ENCODE results near the gene KCNAB3. TPM values are rescaled to one million over a fixed set of nuclear protein-coding genes. Genes with fewer than 3 reads are reported as not detected.
A peak's percentile ranks its signal among the peaks of the same experiment; 100 is the strongest.

KCNAB3 gene
- total and polyA plus RNA-seq, 2 donors (not counting 3 experiments of a cell fraction or from before 2014, with no cell fraction given): 1.3 to 2.4 TPM

GRCh38 chr17:7915179-7915610 lies 14.5 kb downstream of the KCNAB3 start:
- Histone ChIP-seq H2AFZ (ENCODE audit: low read depth, low read length) (peak overlapping the region; percentile 46), H3K79me2 (ENCODE audit: control insufficient read depth, insufficient read depth, low read length) (no peaks in the 10 kb centered on the region), H3K36me3 (ENCODE audit: control insufficient read depth in 2 of 2, extremely low read depth in 1 of 2, insufficient read depth in 2 of 2, low read length in 2 of 2) (peaks cover 4 to 20% of the 10 kb centered on the region in 2 experiments), H3K4me1 (ENCODE audit: control insufficient read depth, extremely low read depth, insufficient read depth, low read length) (peaks cover 16% of the 10 kb centered on the region), H3K27me3 (ENCODE audit: control insufficient read depth in 2 of 2, insufficient read depth in 2 of 2, low read length in 2 of 2) (no peaks in the 10 kb centered on the region), H3K9me3 (replicated peaks; ENCODE audit: control insufficient read depth, insufficient read depth, low read length) (no peaks in the 10 kb centered on the region), H3K27ac (ENCODE audit: insufficient read depth, low read depth, low read length) (no peak overlapping the region), H3K4me2 (ENCODE audit: insufficient read depth, low read length) (peak overlapping the region; percentile 41), H3K9ac (replicated peaks; ENCODE audit: extremely low read depth, insufficient read depth, low read length) (no peak overlapping the region), H3K4me3 (replicated peaks in 1 of 3; ENCODE audit: insufficient read depth in 1 of 3, low read depth in 1 of 3, low read length in 3 of 3) (peak overlapping the region in 2 of 3 experiments; percentile 24 to 44), H4K20me1 (replicated peaks; ENCODE audit: control insufficient read depth, extremely low read depth, insufficient read depth, low read length) (no peaks in the 10 kb centered on the region), H3K9me1 (replicated peaks; ENCODE audit: control insufficient read depth, extremely low read depth, insufficient read depth, low read length) (no peaks in the 10 kb centered on the region)
- DNase-seq (ENCODE audit: low read depth, low spot score) (peak; percentile 67), FAIRE-seq (no peak)
- POLR2A ChIA-PET: no interaction called here
- dilution Hi-C loops (cut with MboI; ENCODE audit: extremely low pct_ligation_motif_present, low sequenced_read_pairs): no loop called here
- CTCF ChIA-PET: interaction anchor here (0.7 to 4.0 kb wide), 11 partner anchors 12 to 142 kb away, joined by 3 to 46 read pairs (median 4); no protein-coding TSS in a partner anchor
- TF ChIP-seq CTCF (IDR thresholded peaks at IDR 0.05; ENCODE audit: extremely low read depth in 1 of 2, insufficient read depth in 1 of 2, low read depth in 1 of 2, low read length in 2 of 2) (no peak), MYC (IDR thresholded peaks at IDR 0.05; ENCODE audit: low read depth, low read length) (no peak)
- intact Hi-C loops (cut with micrococcal nuclease): loop anchor here (1.0 kb wide), 1 partner anchor 26 kb away; no protein-coding TSS in a partner anchor
- no TSS peak for BruUV-seq (replicated peaks)

GRCh38 chr17:7912927-7913524 lies 16.6 kb downstream of the KCNAB3 start:
- no peaks in the 10 kb centered on the region for H4K20me1 ChIP-seq (replicated peaks; ENCODE audit: control insufficient read depth, extremely low read depth, insufficient read depth, low read length)
- no peak overlapping the region for H3K4me3 ChIP-seq (replicated peaks in 1 of 3; ENCODE audit: insufficient read depth in 1 of 3, low read depth in 1 of 3, low read length in 3 of 3)
- H3K79me2 ChIP-seq (ENCODE audit: control insufficient read depth, insufficient read depth, low read length): no peaks in the 10 kb centered on the region
- FAIRE-seq (peak; percentile 85), DNase-seq (ENCODE audit: low read depth, low spot score) (peak; percentile 70)
- H3K9ac ChIP-seq (replicated peaks; ENCODE audit: extremely low read depth, insufficient read depth, low read length): no peak overlapping the region
- BruUV-seq (replicated peaks): no TSS peak
- CTCF ChIA-PET: interaction anchor here (0.7 to 3.3 kb wide), 20 partner anchors 9 to 144 kb away, joined by 3 to 109 read pairs (median 4); partner anchors contain the start of genes CNTROB, NAA38 and TRAPPC1
- TF ChIP-seq CTCF (IDR thresholded peaks at IDR 0.05; ENCODE audit: extremely low read depth in 1 of 2, insufficient read depth in 1 of 2, low read depth in 1 of 2, low read length in 2 of 2) (peak; percentile 53 to 59), FOS (IDR thresholded peaks at IDR 0.05; ENCODE audit: borderline replicate concordance, insufficient read depth, low read length) (no peak)
- dilution Hi-C loops (cut with MboI; ENCODE audit: extremely low pct_ligation_motif_present, low sequenced_read_pairs): no loop called here
- no peaks in the 10 kb centered on the region for H3K9me1 ChIP-seq (replicated peaks; ENCODE audit: control insufficient read depth, extremely low read depth, insufficient read depth, low read length)
- no peaks in the 10 kb centered on the region for H3K9me3 ChIP-seq (replicated peaks; ENCODE audit: control insufficient read depth, insufficient read depth, low read length)
- H3K4me1 ChIP-seq (ENCODE audit: control insufficient read depth, extremely low read depth, insufficient read depth, low read length): peaks cover 12% of the 10 kb centered on the region
- H3K27me3 ChIP-seq (ENCODE audit: control insufficient read depth in 2 of 2, insufficient read depth in 2 of 2, low read length in 2 of 2): no peaks in the 10 kb centered on the region
- H3K4me2 ChIP-seq (ENCODE audit: insufficient read depth, low read length): no peak overlapping the region
- intact Hi-C loops (cut with micrococcal nuclease): loop anchor here (1.0 to 2.0 kb wide), 5 partner anchors 77 to 144 kb away; no protein-coding TSS in a partner anchor
- POLR2A ChIA-PET: interaction anchor here (0.6 to 0.7 kb wide), 2 partner anchors 13 to 128 kb away, joined by 4 to 8 read pairs; no protein-coding TSS in a partner anchor
- peaks cover 11 to 39% of the 10 kb centered on the region in 2 experiments for H3K36me3 ChIP-seq (ENCODE audit: control insufficient read depth in 2 of 2, extremely low read depth in 1 of 2, insufficient read depth in 2 of 2, low read length in 2 of 2)
- H3K27ac ChIP-seq (ENCODE audit: insufficient read depth, low read depth, low read length): no peak overlapping the region
- H2AFZ ChIP-seq (ENCODE audit: low read depth, low read length): no peak overlapping the region
